Tibial artery (tissue), 4 donors: ENCODE measurements around the gene FLRT1.

Source experiments
- DNase-seq, 2 donors: peaks; one replicate each; pipeline ENCODE4 v3.0.0-alpha.2; 2019
- H3K27ac ChIP-seq, 2 donors: fragments of 200-600 bp; sonication (generic) in 1 of 2; 1 replicate in 1 of 2; 2 replicates in 1 of 2; pipeline ENCODE4 v1.5.1; 2018 to 2019; ENCODE audit warnings: mild to moderate bottlenecking in 1 of 2
- H3K27me3 ChIP-seq, 2 donors: fragments of 200-600 bp; sonication (generic) in 1 of 2; one replicate each; pipeline versions ENCODE4 v1.5.1 to v1.6.0; 2016 to 2019
- H3K36me3 ChIP-seq, 3 donors: fragments of 200-600 bp; sonication (generic) in 2 of 3; one replicate each; pipeline ENCODE4 v1.5.1; 2016 to 2019; ENCODE audit warnings: mild to moderate bottlenecking in 2 of 3
- H3K4me1 ChIP-seq, 4 donors: fragments of 200-600 bp; sonication (generic) in 2 of 4; 1 replicate in 3 of 4; 2 replicates in 1 of 4; pipeline ENCODE4 v1.5.1; 2016 to 2019
- H3K4me3 ChIP-seq, 2 donors: fragments of 200-600 bp; sonication (generic) in 1 of 2; 1 replicate in 1 of 2; 2 replicates in 1 of 2; pipeline ENCODE4 v1.5.1; 2018 to 2019; ENCODE audit warnings: mild to moderate bottlenecking in 2 of 2
- H3K9me3 ChIP-seq, 3 donors: fragments of 200-600 bp; sonication (generic) in 1 of 3; one replicate each; pipeline ENCODE4 v1.5.1; 2016 to 2019
- CTCF ChIP-seq, 2 experiments: fragments of 200-600 bp in 1 of 2; fragments of 450-650 bp in 1 of 2; IDR thresholded peaks; one replicate each; pipeline ENCODE4 v1.5.1; 2017 to 2019; ENCODE audit warnings: antibody characterized with exemption in 2 of 2, mild to moderate bottlenecking in 1 of 2, moderate library complexity in 1 of 2
- intact Hi-C: fragments of 100-400 bp; cut with DNase I; formaldehyde crosslinking; loops from one replicate; pipeline ENCODE4 v1.15.0; 2023; ENCODE audit warnings: low total_unique reads

The FLRT1 gene

GRCh38 chr11:64011371-64011770, 24.4 kb upstream of the FLRT1 start:
- TF ChIP-seq CTCF (IDR thresholded peaks at IDR 0.05): no peak
- no peak for DNase-seq
- H3K4me1 ChIP-seq: peaks cover 0 to 19% (median 11%) of the 10 kb centered on the region in 4 donors
- no peaks in the 10 kb centered on the region for H3K27me3 ChIP-seq
- H3K4me3 ChIP-seq: no peak overlapping the region
- H3K36me3 ChIP-seq: no peaks in the 10 kb centered on the region
- intact Hi-C loops: no loop called here
- H3K9me3 ChIP-seq: no peaks in the 10 kb centered on the region
- no peak overlapping the region for H3K27ac ChIP-seq

- no peak overlapping the region for H3K4me3 ChIP-seq
- intact Hi-C loops: no loop called here
- no peaks in the 10 kb centered on the region for H3K27me3 ChIP-seq
- H3K36me3 ChIP-seq: no peaks in the 10 kb centered on the region
- no peak overlapping the region for H3K27ac ChIP-seq
- no peak for DNase-seq
- H3K9me3 ChIP-seq: no peaks in the 10 kb centered on the region
- H3K4me1 ChIP-seq: peaks cover 0 to 8% (median under 1%) of the 10 kb centered on the region in 4 donors
- TF ChIP-seq CTCF (IDR thresholded peaks at IDR 0.05): no peak
Observed at GRCh38 chr11:64013141-64013896, 22.4 kb upstream of the FLRT1 start.

GRCh38 chr11:64014356-64014755, 21.4 kb upstream of the FLRT1 start:
- H3K9me3 ChIP-seq: no peaks in the 10 kb centered on the region
- H3K27me3 ChIP-seq: peaks cover 0 to 5% of the 10 kb centered on the region in 2 donors
- TF ChIP-seq CTCF (IDR thresholded peaks at IDR 0.05): no peak
- intact Hi-C loops: no loop called here
- no peak overlapping the region for H3K4me3 ChIP-seq
- no peak overlapping the region for H3K27ac ChIP-seq
- DNase-seq: no peak
- no peaks in the 10 kb centered on the region for H3K36me3 ChIP-seq
- peaks cover 0 to 14% (median 0%) of the 10 kb centered on the region in 4 donors for H3K4me1 ChIP-seq

- H3K4me1 ChIP-seq: peaks cover 0 to 16% (median 0%) of the 10 kb centered on the region in 4 donors
- H3K27ac ChIP-seq: no peak overlapping the region
- H3K27me3 ChIP-seq: peaks cover 0 to 5% of the 10 kb centered on the region in 2 donors
- H3K4me3 ChIP-seq: no peak overlapping the region
- intact Hi-C loops: no loop called here
- no peak for TF ChIP-seq CTCF (IDR thresholded peaks at IDR 0.05)
- H3K9me3 ChIP-seq: no peaks in the 10 kb centered on the region
- H3K36me3 ChIP-seq: no peaks in the 10 kb centered on the region
- DNase-seq: no peak
Observed at GRCh38 chr11:64015510-64015909, 20.2 kb upstream of the FLRT1 start.

- Histone ChIP-seq H3K9me3 (no peaks in the 10 kb centered on the region), H3K36me3 (no peaks in the 10 kb centered on the region), H3K4me1 (peaks cover 0 to 16% (median 0%) of the 10 kb centered on the region in 4 donors), H3K27ac (no peak overlapping the region), H3K4me3 (no peak overlapping the region), H3K27me3 (peaks cover 0 to 5% of the 10 kb centered on the region in 2 donors)
- intact Hi-C loops: no loop called here
- no peak for TF ChIP-seq CTCF (IDR thresholded peaks at IDR 0.05)
- no peak for DNase-seq
Observed at GRCh38 chr11:64015935-64016845, 19.5 kb upstream of the FLRT1 start.
